ENCODE data around the gene ALDH5A1.
"Not testable (repeated sequence)": the region's sequence is repeated elsewhere in the genome, so short reads cannot be mapped to it uniquely, and the experiment has no call there.

Gene ALDH5A1

GRCh38 chr6:24489470-24489869 is 5.3 kb upstream of the ALDH5A1 start, which contains the start of gene GPLD1:
Gene GPLD1, minus strand, starts transcription at chr6:24489578. Its CDS starts 67 bp downstream, at chr6:24489511.
- no peak for DNase-seq

GRCh38 chr6:24489881-24490280 is 4.9 kb upstream of the ALDH5A1 start:
- DNase-seq: no peak

GRCh38 chr6:24490948-24491347 is 3.8 kb upstream of the ALDH5A1 start:
- no peak for DNase-seq

GRCh38 chr6:24492475-24492874 is 2.3 kb upstream of the ALDH5A1 start:
- no peak for DNase-seq

- no peak for DNase-seq
Observed at GRCh38 chr6:24493945-24494820, 586 bp upstream of the ALDH5A1 start.

- DNase-seq: no peak
Observed at GRCh38 chr6:24497254-24497970, 2.6 kb downstream of the ALDH5A1 start.

GRCh38 chr6:24500683-24501082 is 5.9 kb downstream of the ALDH5A1 start:
- DNase-seq: no peak

- no peak for DNase-seq
Observed at GRCh38 chr6:24501374-24501773, 6.6 kb downstream of the ALDH5A1 start.

GRCh38 chr6:24501914-24502313 is 7.1 kb downstream of the ALDH5A1 start:
- no peak for DNase-seq

GRCh38 chr6:24504287-24504648 is 9.5 kb downstream of the ALDH5A1 start:
- no peak for DNase-seq

GRCh38 chr6:24504649-24505586 is 10.1 kb downstream of the ALDH5A1 start:
- no peak for DNase-seq

GRCh38 chr6:24506814-24507520 is 12.2 kb downstream of the ALDH5A1 start:
- no peak for DNase-seq

- DNase-seq: not testable (repeated sequence)
Observed at GRCh38 chr6:24511976-24512375, 17.2 kb downstream of the ALDH5A1 start.

- DNase-seq: no peak
Observed at GRCh38 chr6:24513602-24514001, 18.8 kb downstream of the ALDH5A1 start.

- DNase-seq: no peak
Observed at GRCh38 chr6:24517659-24518543, 23.1 kb downstream of the ALDH5A1 start.

- peak; percentile 19 for DNase-seq
Observed at GRCh38 chr6:24520929-24521546, 26.3 kb downstream of the ALDH5A1 start.

- DNase-seq: no peak
Observed at GRCh38 chr6:24522228-24523176, 27.7 kb downstream of the ALDH5A1 start.

- DNase-seq: no peak
Observed at GRCh38 chr6:24524329-24524728, 29.6 kb downstream of the ALDH5A1 start.

- no peak for DNase-seq
Observed at GRCh38 chr6:24524805-24525204, 30.0 kb downstream of the ALDH5A1 start.

- no peak for DNase-seq
Observed at GRCh38 chr6:24529985-24530384, 35.2 kb downstream of the ALDH5A1 start.
